ENCODE measurements around the gene SLC52A1.

DNA sequence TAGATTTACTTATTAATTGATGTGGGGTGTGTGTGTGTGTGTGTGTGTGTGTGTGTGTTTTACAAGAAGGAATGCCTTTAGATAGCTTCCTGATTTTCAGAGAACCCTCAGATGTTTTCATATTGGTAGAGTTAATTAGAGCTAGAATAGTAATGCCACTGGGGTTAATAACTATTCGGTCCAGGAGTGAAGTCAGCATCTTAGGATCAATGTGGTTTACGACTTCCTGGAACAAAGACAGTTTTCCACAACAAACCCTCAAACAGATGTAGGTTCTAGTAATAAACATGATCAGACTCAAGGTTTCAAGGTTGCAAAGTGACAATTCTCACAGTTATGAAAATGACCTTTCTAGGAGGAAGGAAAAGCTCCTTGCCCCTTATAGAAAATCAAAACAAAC is 12.2 kb upstream of the SLC52A1 start:
- TF ChIP-seq, protein P1, sequence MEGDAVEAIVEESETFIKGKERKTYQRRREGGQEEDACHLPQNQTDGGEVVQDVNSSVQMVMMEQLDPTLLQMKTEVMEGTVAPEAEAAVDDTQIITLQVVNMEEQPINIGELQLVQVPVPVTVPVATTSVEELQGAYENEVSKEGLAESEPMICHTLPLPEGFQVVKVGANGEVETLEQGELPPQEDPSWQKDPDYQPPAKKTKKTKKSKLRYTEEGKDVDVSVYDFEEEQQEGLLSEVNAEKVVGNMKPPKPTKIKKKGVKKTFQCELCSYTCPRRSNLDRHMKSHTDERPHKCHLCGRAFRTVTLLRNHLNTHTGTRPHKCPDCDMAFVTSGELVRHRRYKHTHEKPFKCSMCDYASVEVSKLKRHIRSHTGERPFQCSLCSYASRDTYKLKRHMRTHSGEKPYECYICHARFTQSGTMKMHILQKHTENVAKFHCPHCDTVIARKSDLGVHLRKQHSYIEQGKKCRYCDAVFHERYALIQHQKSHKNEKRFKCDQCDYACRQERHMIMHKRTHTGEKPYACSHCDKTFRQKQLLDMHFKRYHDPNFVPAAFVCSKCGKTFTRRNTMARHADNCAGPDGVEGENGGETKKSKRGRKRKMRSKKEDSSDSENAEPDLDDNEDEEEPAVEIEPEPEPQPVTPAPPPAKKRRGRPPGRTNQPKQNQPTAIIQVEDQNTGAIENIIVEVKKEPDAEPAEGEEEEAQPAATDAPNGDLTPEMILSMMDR (IDR thresholded peaks at IDR 0.05), result no peak
- no peak for TF ChIP-seq POLR2A (IDR thresholded peaks at IDR 0.05)

Measured in esophagus squamous epithelium (tissue), 4 donors.